GM18498 (cell line): ENCODE data around the gene DDX25.
A peak's percentile ranks its signal among the peaks of the same experiment; 100 is the strongest.
"Not testable (repeated sequence)": the region's sequence is repeated elsewhere in the genome, so short reads cannot be mapped to it uniquely, and the experiment has no call there.

Source experiments
- ATAC-seq: cut with Tn5 transposase; IDR thresholded peaks from one replicate; pipeline ENCODE4 v1.9.1; 2021; ENCODE audit warnings: mild to moderate bottlenecking, moderate library complexity; ENCODE audit not compliant: unreplicated experiment

The DDX25 gene

DNA sequence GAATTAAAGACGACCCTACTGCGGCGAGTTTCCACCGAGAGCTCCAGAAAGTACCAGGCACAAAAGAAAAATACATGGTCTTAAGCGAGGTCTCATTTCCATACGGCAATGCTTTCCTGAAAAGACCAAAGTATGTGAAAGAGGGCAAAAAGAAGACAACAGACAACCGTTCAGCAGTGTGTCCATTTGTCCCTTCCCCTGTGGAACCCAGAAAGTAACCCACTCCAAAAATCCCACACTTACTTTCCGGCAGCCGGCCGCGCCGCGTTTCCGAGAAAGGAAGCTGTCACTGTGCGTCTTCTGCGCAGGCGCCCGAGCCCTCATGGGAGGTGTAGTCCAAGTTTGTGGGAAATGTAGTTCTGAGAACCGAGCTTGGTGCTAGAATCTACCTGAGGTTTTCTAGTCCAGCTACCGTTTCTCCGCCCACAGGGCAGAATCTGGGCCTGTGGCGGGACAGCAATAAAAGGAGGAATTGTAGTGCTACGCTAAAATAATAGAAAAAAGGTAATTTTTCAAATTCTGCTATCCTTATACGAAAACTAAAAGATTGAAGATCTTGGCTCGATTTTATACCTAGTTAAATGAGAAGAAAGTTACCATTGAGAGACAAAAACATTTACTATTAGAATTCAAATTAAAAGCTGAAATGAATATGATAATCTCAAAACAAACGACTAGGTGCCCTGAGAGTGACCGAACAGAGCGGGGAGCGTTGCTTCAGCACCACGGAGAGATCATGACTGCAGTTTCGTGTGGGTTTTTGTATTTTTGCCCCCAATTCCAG is 1.2 kb upstream of the DDX25 start, which contains the start of gene PUS3:
Gene PUS3, minus strand, starts transcription at position 280 of the 784 bp plus-strand sequence. CDS start 6,922 bp downstream, outside the sequence.
- peak; percentile 98 for ATAC-seq

GRCh38 chr11:125904678-125905077 is 370 bp downstream of the DDX25 start:
- ATAC-seq, result no peak

DNA sequence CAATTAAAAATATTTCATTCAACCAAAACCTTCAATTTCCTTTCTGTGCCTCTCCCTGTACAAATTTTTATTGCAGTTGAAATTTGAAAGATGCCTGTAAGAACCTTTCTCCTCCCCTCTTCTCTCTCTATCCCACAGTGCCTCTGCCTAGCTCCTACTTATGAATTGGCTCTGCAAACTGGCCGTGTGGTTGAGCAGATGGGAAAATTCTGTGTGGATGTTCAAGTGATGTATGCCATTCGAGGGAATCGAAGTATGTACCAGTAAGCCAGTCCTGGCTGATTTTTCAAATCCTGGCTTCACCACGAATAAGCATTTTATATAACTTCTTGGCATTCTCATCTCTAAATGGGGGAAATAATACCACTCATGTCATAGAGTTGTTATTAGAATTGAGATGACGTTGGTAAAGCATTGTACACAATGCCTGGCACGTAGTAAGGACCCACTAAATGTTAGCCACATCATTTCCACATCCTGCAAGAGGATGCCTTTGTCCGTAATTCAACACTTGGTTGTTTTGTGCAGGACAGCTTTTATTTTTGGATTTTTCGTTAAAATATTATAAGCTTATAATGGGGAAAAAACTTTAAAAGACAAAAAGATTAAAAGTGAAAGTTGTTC is 6.0 kb downstream of the DDX25 start:
- ATAC-seq, result no peak

GRCh38 chr11:125914601-125915000 is 10.3 kb downstream of the DDX25 start:
- not testable (repeated sequence) for ATAC-seq

- no peak for ATAC-seq
Observed at GRCh38 chr11:125916683-125917347, 12.5 kb downstream of the DDX25 start.

DNA sequence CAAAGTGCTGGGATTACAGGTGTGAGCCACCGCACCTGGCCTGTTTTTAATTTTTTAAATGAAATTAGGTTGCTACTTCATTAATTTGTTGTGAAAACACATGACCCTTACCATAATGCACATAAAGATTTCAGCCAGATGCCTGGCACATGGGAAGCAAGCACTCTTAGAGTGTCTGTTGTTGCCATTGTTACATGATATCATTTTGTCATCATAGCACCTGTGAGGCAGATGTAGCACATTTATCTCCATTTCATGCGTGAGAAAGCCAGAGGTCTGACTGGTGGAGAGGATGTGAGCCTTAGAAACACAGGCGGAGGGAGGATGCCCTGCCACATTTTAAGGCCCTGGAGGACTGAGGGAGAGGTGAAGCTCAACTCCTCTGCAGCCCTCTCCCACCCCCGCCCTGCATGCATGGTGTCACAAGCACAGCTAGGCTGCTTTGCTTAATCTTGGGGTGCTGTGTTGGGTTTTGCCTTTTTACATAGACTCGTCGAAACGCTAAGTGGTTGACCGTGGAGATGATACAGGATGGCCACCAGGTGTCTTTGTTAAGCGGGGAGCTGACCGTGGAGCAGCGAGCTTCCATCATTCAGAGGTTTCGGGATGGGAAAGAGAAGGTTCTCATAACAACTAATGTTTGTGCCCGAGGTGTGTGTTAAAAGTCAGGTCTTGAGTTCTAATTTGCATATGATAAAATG is 14.0 kb downstream of the DDX25 start:
- no peak for ATAC-seq

- no peak for ATAC-seq
Observed at GRCh38 chr11:125921042-125921441, 16.7 kb downstream of the DDX25 start.

DNA sequence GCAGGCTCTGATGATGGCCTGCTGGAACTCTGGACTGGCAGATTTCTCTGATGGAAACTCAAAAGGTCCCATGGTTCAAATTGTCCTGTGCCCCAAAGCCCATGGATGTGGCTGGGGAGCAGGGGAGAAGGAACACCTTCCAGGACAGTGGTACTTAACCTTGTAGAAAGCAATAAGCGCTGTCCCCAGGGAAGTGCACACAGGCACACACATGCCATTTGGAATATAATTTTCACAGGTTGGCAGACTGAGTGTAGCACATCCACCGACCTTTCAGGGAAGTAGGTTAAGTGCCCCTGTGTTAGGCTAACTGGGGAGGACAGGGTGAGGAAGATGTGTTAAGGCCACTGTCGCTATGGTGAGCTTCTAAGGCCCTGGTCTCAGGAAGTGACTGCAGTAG is 17.8 kb downstream of the DDX25 start:
- ATAC-seq, result no peak

GRCh38 chr11:125923012-125923579 is 18.8 kb downstream of the DDX25 start:
- ATAC-seq, result peak; percentile 78

DNA sequence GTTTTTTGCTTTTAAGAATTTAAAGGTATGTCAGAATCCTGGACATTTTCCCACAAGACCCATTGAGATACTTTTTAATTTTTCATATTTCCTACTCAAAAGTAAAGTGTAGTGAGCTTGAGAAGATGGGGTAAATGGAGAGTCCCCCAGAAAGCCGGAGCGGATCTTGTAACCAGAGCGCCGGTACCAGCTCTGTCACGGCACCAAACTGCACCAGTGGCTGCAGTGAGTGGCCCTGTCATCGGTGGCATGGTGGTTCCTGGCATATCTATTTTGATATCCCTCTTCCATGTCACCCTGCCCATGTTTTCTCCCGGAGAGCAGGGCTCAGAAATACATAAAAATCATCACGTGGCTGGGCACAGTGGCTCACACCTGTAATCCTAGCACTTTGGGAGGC is 19.3 kb downstream of the DDX25 start:
- no peak for ATAC-seq

- no peak for ATAC-seq
Observed at GRCh38 chr11:125924384-125925007, 20.2 kb downstream of the DDX25 start.

DNA sequence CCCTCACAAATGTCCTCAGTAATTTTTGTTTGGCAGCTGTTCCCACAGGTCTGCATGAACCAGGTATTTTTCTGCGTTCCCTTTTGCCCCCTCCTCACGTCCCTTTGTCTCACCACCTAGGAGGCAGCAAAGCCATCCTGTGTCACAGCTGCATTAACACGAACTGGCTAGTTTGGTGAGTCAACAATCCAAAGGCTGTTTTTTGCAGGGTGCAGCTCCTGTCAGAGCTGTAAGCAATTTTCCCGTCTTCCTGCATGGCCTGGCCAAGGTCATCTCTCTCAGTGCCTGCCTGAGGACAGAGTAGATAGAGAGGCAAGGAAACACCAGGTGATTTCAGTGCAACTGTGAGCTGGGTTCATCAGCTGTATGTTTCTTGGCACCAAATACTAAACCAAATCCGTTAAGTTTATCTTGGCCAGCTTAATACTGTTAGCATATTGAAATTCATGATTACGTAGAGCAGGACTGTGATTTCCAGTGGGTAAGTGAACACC is 21.0 kb downstream of the DDX25 start:
- ATAC-seq, result no peak

- ATAC-seq, result no peak
Observed at GRCh38 chr11:125925804-125926203, 21.5 kb downstream of the DDX25 start.

- no peak for ATAC-seq
Observed at GRCh38 chr11:125926682-125927081, 22.4 kb downstream of the DDX25 start.

DNA sequence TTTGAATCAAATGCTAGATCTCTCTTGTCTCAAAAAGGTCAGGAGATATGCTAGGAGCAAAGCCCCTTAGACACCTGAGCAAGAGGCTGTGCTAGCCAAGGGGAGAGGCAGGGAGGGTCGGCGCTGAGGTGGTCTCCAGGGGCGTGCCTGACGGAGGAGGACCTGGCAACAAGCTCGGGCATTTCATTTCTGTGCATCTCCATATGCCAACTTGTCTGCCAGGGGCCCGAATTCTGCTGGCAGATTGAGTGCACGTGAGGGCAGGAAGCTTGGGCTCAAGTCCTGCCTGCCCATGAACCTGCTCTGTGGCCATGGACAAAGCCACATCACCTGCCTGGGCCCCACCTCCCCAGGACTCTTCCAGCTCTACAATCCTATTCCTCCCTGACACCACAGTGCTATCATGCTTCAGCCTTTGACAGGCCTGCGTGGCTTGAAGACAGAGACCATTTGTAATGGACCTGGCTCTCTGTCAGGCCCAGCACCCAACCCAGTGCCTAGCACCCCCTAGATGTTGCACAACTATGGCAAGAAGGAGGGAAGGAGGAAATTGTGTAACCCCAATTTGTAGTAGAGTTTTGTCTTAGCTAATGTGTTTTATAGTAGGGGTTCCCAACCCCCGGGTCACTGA is 25.3 kb downstream of the DDX25 start:
- no peak for ATAC-seq

DNA sequence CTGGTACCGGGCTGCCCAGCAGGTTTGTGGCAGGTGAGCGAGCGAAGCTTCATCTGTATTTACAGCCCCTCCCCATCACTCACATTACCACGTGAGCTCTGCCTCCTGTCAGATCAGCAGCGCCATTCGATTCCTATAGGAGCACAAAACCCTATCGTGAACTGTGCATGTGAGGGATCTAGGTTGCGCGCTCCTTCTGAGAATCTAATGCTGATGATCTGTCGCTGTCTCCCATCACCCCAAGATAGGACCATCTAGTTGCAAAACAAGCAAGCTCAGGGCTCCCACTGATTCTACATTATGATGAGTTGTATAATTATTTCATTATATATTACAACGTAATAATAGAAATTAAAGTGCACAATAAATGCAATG is 25.8 kb downstream of the DDX25 start:
- ATAC-seq, result no peak

- ATAC-seq, result no peak
Observed at GRCh38 chr11:125931116-125931515, 26.8 kb downstream of the DDX25 start.

- ATAC-seq, result no peak
Observed at GRCh38 chr11:125931668-125932067, 27.4 kb downstream of the DDX25 start.

- no peak for ATAC-seq
Observed at GRCh38 chr11:125932301-125932700, 28.0 kb downstream of the DDX25 start.
